ENCODE results near the gene GBE1.
"Not testable (repeated sequence)": the region's sequence is repeated elsewhere in the genome, so short reads cannot be mapped to it uniquely, and the experiment has no call there.

The GBE1 gene

DNA sequence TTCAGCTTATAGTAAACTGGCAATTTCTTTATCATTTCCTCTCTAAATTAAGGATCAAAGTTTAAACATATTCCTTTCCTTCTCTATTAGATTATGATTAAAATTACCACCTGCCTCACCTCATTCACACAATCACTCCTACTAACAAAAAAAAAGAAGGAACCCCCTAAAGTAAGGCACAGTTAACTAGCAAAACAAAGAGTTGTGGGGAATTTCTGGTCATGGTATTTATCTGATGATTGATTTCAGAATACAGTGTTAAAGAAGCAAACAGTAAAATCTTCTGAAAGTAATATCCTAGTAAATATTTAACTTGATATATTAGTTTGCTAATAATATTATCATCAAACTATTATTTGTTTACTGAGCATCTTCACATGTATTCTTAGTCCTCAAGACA lies 8.8 kb downstream of the GBE1 start:
- no peak for DNase-seq

DNA sequence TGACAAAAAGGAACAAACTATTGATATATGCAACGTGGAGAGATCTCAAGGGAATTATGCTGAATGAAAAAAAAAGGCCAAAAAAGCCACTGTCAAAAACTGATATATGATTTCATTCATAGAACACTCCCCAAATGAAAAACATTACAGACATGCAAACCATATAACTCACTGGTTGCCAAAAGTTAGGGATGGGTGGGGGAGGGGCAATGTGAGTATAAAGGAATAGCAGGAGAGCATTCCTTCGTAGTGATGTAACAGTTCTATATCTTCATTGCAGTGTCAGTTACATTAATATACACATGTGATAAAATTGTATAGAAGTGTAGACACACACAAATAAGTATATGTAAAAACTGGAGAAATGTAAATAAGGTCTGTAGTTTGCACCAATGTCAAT lies 12.2 kb downstream of the GBE1 start:
- DNase-seq = no peak

DNA sequence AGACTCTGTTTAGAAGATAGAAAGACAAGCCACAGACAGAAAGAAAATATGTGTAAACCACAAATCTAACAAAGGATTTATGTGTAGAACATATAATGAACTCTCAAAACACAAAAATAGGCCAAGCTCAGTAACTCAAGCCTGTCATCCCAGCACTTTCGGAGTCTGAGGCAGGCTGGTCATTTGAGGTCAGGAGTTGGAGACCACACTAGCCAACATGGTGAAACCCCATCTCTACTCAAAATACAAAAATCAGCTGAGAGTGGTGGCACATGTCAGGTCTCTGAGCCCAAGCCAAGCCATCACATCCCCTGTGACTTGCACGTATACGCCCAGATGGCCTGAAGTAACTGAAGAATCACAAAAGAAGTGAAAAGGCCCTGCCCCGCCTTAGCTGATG lies 14.2 kb downstream of the GBE1 start:
- not testable (repeated sequence) for DNase-seq

DNA sequence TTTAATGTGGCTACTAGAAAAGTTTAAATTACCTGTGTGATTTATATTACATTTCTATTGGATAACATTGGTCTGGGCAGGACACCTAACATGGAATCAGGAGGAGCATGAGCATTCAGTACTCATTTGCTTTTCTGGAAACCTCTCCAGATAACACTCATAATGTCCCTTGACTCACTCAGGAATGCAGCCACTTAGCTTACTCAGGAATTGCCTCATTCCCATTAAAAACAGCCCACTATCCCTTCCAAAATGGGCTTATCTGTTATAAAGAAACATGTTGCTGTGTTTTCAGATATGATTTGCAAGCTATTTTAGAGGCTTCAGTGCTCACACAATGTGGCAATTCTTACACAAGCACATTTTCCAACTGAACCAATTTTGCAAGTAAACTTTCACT lies 17.1 kb downstream of the GBE1 start:
- DNase-seq = no peak

DNA sequence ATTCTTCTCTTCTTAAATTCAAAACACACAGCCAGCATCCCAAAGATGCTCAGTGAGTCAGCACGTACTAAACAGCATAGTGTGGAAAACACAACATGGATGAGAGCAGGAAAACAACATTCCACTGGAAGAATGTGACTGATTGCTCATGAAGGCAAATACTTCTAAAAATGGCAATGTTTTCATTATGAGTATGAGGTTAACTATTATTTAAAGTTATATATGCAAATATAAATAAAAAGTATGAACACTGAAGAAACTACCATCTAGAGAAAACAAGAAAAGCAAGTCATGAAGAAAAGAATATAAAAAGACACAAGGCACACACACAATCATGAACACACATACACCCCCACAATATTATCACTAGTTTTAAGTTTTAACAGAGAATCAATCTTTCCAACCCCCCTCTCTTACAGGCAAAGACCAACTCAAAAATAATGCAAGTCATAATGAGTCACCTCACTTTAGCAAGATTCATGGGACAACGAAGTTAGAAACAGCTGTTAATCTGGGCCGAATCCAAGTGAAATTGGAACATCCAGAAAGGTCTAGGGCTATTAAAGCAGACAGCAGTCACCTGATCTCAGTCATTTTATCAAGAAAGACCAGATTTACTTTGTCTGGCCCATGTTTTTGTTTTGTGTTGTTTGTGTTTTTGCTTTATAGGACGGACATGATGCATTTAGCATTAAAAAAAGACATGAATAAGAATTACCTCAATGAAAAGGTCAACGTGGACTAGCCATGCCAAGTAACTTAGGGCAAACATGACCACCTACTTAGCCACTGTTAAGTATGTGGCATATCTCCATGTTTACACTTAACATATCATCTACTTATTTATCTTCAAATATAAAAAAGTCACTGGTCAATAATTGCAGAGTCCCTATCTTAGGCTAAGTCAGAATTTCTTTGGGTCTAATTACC lies 18.1 kb downstream of the GBE1 start:
- no peak for DNase-seq

DNA sequence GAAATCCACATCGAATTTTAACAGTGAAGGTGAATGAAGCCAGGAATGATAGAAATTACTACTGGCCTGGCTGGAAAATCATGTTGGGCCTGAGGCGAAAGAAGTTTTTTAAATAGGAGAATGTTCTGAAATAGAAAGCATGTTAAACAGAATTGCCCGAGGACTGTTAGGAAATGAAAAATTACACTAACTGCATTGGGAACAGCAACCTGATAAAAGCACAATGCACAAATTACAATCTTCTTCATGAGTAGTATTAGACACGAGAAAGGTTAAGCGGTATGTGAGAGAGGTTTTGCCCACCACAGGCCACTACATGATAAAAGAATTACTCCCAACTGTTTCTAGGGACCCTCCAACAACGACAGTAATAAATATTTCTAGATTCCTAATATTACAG lies 18.9 kb downstream of the GBE1 start:
- DNase-seq = no peak

DNA sequence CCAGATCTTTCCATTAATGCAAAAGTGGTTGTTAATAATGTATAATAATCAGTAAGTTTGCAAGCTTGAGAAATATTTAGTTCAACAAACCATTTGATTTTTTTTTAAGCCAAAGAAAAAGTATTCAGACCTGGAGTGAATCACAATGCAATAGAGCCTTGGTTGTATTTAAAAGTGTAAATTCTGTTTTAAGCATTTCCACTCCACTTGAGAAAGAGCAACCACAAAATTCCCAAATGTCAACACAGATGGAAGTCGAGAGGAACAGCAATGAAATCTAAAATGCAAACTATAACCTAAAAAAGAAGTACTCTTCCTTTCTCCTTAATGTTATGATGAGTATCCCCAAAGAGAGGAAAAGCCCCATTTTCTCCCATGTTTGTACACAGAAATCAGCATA lies 20.2 kb downstream of the GBE1 start:
- no peak for DNase-seq

DNA sequence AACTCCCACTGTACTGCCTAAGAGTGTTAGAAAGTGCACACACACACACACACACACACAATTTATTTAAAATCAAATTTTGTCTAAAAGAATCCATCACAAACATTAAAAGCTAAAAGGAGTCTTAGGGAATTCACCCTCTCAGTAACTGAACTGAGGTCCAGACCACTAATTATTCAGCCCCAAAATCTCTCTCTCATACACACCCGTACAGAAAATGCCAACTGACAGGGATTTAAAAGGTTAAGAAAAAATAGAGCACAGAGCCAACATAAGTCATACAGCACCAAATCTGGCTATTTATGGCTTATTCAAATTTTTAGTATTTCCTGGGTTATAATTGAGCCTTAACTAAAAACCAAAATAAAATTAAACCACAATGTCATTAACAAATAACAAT lies 20.7 kb downstream of the GBE1 start:
- DNase-seq = no peak

DNA sequence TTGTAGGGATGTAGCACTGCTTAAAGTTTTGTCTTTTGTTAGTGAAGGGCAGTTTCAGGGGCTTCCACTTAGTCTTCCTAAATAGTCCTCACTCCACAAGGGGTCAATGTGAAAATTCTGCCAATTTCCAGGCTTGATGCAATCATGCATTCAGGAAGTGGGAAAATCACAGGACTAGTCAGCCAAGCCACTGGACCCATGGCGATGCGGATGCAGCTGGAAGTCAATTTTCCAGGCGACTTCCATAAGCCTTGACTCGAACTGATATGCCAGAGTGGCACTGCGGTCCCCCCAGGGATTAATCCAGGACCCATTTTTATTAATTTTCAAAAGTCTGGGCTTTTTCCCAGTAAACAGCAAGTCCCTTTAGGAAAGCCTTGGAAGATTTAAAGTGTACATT lies 26.1 kb downstream of the GBE1 start:
- DNase-seq = no peak

DNA sequence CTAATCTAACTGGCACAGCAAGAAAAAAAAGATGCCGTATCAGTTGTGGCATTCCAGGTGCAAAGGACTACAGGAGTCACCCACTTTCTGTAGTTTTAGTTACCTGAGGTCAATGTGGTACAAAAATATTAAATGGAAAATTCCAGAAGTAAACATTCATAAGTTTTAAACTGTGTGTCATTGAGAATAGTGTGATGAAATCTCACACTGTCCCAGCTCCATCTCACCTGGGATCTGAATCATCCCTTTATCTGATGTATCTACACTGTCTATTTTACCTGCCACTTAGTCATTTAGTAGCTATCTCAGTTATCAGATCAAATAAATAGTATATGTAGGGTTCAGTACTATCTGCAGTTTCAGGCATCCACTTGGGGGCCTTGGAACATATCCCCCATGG lies 26.7 kb downstream of the GBE1 start:
- no peak for DNase-seq

DNA sequence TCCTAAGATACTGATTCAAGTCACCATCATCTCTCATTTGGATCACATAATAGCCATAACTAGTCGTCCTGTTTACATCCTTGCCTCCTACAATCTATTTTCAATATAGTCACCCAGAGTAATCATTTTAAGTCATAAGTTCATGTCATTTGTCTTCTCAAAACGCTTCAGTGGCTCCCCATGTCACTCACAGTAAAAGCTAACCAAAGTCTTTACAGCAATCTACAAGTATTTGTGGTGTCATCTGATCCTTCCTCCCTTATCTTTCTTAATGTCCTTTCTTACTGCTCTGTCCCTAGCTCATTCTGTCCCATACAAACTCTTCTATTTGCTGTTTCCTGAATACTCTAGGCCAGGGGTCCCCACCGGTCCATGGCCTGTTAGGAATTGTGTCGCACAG lies 28.8 kb downstream of the GBE1 start:
- DNase-seq = no peak

DNA sequence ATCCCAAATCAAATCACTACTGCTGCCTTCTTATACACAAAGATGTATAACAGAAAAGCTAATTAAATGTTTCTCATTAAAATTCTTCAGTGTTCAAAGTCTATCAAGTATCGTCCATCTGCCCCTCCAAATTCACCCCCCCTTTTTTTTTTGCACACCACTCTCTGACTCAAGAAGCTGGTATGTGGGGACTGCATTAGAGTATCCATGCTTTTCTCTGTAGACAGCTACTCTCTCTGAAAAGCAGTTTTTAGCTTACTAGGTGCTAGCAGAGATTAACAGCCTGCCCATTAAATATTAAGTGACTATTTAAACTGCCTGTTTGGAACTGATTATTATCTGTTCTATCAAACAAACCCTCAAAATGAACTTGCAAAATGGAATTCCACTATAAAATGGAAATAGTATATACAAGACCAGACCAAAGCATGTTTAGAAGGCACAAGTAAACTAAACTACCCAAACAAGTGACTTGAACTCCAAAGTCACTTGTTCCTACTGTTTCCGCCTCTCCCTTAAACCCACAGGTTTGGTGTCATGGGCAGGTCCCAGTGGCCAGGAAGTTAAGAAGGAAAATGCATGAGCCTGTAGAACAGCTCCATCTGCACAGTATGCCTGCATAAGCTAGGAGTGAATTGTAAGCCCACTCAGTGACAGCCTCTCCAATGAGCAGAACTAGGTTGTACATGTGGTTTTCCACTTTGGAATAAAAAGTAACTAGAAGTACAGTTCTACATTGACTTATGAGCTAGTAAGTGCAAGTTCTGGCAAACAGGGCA lies 32.5 kb downstream of the GBE1 start:
- DNase-seq = no peak

DNA sequence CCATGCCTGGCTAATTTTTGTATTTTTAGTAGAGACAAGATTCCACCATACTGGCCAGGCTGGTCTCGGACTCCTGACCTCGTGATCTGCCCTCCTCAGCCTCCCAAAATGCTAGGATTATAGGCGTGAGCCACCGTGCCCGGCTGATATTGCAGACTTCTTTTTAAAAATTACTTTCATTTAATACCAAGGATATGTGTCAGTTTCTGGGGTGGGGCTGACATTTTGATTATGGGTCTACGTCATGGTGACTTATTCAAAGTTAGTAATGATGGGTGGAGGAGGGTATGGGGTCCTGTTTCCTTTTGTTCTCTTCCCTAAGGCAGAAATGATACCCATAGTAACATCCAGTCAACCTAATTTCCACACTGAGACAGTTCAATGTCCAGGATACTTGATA lies 34.7 kb downstream of the GBE1 start:
- no peak for DNase-seq

DNA sequence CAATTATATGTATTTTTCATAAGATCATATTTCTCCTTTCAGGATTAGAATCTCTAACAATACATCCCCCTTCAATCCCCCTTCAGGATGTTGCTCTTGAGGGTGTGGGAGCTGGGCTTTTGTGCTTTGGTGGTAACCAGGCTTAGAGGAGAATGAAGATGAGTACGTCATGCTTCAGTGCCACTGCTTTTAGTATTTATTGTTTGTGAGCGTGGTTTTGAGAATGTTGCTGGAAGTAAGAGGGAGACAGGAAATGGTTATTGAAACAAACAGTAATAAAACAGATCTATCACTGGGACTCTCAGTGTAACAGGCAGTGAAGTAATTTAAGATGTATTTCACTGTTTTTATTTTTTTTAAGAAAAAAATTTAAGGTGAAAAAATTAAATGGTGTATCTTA lies 35.3 kb downstream of the GBE1 start:
- DNase-seq = no peak

DNA sequence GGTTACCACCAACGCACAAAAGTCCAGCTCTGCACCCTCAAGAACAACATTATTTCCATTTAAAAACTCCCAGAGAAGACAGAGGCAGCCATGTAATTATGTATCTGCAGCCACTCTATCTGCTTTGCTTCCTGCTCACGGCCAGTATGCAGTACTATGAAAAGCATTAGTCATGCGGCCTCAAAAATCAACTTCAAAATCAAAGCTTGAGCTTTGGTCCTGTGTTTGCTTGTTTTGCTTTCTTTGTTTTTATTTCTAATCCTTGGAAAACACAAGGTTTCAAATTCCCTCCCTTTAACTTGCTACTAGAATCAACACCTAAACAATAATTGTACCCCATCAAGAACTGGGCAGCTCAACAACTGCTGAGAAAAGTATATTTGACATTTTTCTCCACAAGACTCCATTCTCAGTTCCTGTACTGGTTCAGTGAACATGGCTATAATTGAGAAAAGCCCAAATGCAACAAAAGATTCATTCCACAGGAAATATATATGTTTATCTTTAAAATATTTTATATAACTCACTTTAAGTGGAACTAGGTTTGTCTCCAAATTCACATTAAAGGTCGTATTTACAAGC lies 37.6 kb downstream of the GBE1 start:
- DNase-seq = peak; percentile 28

DNA sequence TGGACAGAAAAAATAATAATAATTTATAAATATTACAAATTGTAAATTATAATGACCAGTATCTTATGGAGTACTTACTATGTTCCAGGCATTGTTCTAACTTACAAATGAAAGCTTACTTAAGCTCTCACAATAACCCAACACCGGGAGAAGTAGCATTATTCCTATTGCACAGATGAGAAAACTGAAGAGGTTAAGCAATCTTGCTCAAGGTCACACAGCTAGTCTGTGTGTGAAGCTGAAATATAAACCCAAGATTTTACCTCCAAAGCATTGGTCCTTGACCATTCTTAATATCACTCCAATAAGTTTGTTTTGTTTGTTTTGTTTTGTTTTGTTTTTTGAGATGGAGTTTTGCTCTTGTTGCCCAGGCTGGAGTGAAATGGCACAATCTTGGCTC lies 43.1 kb downstream of the GBE1 start:
- DNase-seq = no peak

DNA sequence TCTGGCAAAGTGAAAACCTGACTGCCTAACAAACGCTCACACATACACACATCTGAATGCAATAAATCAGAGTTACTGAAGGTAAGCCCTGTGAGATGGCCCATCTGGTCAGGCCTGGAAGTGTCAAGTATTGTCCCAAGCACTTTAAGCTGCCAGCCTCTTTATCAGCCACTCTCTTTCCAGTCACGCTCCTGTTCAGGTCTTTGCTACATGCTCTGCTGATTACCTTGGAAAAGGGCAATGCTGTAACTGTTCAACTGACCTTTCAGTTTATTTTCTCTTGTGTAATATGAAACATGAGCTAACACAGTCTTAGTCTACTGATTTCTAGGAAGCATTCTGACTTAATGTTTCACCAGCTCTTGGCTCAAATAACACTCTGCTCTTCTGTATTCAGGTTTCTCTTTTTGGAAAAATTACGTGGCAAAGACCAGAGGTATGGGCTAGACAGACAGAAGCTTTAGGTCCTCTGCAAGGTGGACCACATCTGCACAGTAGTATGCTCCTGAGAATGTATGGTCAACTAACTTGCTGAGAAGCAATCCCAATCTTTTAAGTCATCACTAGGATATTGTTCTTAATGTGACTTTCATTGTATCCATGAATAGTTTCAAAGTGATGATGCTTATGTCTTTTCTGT lies 44.5 kb downstream of the GBE1 start:
- DNase-seq = peak; percentile 54

DNA sequence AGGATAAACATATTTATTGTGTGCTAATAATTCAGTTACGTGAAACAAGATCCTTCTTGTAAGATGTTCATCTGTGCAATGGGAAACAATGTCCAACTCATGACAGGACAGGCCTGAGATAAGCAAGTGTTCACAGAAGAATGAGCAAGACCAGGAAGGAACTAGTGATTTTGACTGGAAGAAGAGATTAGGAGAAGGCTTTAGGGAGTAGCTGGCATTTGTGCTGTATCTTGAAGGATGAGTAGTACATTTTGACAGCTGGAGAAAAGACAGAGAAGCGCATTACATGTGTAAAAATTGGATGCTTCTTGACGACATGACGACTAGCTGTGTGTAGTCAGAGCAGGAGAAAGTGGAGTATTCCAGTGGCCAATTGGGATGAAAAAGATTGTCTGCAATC lies 48.4 kb downstream of the GBE1 start:
- DNase-seq = no peak

DNA sequence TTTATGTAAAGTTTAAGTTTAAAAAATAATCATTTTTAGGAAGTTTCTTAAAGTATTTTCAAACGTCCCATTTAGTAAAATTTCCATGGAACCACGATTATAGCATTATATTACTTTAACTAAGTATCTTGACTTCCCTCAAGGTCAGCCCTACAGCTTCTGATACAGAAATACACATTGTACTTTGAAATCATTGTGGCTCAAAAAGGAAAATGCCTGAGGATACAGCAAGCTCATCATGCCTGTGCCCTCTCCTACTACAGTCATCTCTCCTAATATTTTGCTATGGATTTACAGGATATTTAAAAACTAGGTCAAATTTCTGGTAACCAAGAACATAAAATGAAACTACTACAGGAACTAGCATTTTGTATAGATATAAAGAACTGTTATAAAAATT lies 51.8 kb downstream of the GBE1 start:
- no peak for DNase-seq

DNA sequence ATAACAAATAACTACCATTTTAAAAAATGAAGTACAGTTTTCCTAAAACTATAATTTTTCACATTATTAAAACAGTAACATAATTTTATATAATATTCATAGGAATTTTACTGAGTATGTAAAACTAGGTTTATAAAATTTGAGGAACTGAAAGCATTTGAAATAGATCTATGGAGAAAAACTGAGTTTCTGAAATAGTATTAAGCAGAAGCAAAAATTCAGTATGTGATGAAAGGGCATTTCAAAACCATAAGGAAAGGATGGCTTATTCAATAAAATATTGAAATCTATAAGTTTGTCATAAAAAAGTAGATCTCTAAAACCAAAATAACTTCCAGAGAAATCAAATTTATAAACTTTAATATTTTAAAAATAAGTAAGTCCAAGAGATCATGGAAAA lies 53.4 kb downstream of the GBE1 start:
- DNase-seq = no peak

DNA sequence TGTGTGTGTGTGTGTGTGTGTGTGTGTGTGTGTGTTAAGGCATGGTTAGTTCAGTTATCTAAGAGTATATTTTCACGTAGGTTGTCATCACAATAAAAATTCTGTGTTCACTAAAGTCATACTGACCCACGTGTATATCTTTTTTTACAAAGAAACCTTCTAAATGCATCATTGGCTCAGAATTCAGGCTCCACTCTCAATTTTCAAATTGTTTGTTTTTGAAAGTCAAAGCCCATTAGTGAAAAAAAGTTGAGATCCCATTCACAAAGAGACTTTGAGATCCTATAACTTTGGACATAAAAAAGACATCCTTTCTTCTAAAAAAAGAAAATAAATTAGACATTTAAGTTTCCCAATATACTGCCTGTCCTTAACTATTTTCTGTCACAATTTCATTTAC lies 59.3 kb downstream of the GBE1 start:
- DNase-seq = no peak

DNA sequence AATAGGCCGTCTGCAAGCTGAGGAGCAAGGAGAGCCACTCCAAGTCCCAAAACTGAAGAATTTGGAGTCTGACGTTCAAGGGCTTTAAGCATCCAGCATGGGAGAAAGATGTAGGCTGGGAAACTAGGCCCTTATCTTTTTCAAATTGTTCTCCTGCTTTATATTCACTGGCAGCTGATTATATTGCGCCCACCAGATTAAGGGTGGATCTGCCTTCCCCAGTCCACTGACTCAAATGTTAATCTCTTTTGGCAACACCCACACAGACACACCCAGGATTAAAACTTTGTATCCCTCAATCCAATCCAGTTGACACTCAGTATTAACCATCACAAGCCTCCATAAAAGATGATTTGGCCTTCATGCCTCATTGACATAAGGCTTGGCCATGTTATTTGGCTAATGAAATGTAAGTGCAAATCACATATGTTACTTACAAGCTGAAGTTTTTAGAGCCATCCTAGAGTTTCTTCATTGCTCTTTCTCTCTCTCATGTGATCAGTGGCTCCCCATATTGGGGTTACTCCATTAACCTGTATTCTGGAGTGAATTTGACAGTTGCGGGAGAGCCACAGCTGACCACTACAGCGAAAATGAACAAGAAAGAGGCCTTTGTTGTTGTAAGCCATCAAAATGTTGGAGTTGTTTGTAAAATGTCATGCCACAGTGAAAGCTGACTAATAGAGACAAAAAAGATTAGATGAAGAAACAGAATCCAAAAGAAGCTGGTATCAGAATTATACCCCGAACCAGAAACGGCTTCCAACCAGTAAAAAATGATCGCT lies 61.7 kb downstream of the GBE1 start:
- no peak for DNase-seq

DNA sequence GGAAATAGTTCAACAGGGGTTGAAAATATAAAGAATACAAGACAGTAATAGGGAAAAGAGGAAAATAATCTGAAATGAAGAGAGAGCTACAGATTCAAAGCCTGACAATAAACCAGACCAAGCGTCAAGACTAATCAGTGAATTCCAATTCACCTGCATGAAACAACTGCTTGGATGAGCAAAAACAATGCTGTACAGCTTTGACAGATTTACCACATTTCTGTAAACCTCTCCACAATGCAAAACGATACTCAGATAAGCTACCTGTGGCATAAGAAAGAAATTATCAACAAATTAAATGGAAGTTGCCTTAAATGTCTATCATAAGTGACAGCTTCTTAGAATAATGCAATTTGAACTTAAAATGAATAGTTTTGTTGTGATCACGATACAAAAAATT lies 65.4 kb downstream of the GBE1 start:
- no peak for DNase-seq
